ENCODE results near the gene LMTK2. TPM values are rescaled to one million over a fixed set of nuclear protein-coding genes. Genes with fewer than 3 reads are reported as not detected.

The LMTK2 gene
- total RNA-seq, 1 donor from 2014 or later: 10.6 TPM

DNA sequence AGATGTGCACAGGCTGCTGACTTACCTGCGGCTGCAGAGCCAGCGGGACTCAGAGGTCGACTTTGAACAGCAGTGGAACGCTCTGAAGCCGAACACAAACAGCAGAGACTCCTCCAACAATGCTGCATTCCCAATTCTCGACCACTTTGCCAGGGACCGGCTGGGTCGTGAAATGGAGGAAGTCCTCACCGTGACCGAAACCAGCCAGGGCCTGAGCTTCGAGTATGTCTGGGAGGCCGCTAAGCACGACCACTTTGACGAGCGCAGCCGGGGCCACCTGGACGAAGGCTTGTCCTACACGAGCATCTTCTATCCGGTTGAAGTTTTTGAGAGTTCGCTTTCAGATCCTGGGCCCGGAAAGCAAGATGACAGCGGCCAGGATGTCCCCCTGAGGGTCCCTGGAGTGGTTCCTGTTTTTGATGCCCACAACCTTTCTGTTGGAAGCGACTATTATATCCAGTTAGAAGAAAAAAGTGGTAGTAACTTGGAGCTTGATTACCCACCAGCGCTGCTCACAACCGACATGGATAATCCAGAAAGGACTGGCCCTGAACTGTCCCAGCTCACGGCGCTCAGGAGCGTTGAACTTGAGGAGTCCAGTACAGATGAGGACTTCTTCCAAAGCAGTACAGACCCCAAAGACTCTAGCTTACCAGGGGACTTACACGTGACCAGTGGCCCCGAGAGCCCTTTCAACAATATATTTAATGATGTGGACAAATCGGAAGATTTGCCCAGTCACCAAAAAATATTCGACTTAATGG lies 85.2 kb downstream of the LMTK2 start:
- H3K4me3 ChIP-seq (ENCODE audit: low read depth, low read length): no peak overlapping the region
- no peak for DNase-seq (ENCODE audit: low read depth)
- no peak for TF ChIP-seq CTCF (conservative IDR thresholded peaks at IDR 0.05; ENCODE audit: low read depth, low read length)

- H3K4me3 ChIP-seq (ENCODE audit: low read depth, low read length): no peak overlapping the region
- no peak for TF ChIP-seq CTCF (conservative IDR thresholded peaks at IDR 0.05; ENCODE audit: low read depth, low read length)
- DNase-seq (ENCODE audit: low read depth): no peak
These were observed 86.3 kb downstream of the LMTK2 start for GRCh38 chr7:98192781-98193457.

DNA sequence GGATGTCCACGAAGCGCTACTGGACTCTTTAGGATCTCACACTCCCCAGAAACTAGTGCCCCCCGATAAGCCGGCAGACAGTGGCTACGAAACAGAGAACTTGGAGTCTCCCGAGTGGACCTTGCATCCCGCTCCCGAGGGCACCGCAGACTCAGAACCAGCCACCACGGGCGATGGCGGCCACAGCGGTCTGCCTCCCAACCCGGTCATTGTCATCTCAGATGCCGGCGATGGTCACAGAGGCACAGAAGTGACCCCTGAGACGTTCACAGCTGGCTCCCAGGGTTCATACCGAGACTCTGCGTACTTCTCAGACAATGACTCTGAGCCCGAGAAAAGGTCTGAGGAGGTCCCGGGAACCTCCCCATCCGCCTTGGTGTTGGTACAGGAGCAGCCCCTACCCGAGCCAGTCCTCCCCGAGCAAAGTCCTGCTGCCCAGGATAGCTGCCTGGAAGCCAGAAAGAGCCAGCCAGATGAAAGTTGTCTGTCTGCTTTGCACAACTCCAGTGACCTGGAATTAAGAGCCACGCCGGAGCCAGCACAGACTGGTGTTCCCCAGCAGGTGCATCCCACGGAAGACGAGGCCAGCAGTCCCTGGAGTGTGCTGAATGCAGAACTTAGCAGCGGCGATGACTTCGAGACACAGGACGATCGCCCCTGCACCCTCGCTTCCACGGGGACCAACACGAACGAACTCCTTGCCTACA lies 87.0 kb downstream of the LMTK2 start:
- H3K4me3 ChIP-seq (ENCODE audit: low read depth, low read length): no peak overlapping the region
- TF ChIP-seq CTCF (conservative IDR thresholded peaks at IDR 0.05; ENCODE audit: low read depth, low read length): no peak
- DNase-seq (ENCODE audit: low read depth): no peak

DNA sequence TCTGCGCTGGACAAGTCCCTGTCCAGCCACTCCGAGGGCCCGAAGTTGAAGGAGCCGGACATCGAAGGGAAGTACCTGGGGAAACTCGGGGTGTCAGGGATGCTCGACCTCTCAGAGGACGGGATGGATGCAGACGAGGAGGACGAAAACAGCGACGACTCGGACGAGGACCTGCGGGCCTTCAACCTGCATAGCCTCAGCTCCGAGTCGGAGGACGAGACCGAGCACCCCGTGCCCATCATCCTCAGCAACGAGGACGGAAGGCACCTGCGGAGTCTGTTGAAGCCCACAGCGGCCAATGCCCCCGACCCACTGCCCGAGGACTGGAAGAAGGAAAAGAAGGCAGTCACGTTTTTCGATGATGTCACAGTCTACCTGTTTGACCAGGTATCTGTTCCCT lies 87.5 kb downstream of the LMTK2 start:
- TF ChIP-seq CTCF (conservative IDR thresholded peaks at IDR 0.05; ENCODE audit: low read depth, low read length): no peak
- DNase-seq (ENCODE audit: low read depth): no peak
- no peak overlapping the region for H3K4me3 ChIP-seq (ENCODE audit: low read depth, low read length)

- DNase-seq (ENCODE audit: low read depth): no peak
- no peak overlapping the region for H3K4me3 ChIP-seq (ENCODE audit: low read depth, low read length)
- TF ChIP-seq CTCF (conservative IDR thresholded peaks at IDR 0.05; ENCODE audit: low read depth, low read length): no peak
These were observed 88.2 kb downstream of the LMTK2 start for GRCh38 chr7:98194672-98195457.

DNA sequence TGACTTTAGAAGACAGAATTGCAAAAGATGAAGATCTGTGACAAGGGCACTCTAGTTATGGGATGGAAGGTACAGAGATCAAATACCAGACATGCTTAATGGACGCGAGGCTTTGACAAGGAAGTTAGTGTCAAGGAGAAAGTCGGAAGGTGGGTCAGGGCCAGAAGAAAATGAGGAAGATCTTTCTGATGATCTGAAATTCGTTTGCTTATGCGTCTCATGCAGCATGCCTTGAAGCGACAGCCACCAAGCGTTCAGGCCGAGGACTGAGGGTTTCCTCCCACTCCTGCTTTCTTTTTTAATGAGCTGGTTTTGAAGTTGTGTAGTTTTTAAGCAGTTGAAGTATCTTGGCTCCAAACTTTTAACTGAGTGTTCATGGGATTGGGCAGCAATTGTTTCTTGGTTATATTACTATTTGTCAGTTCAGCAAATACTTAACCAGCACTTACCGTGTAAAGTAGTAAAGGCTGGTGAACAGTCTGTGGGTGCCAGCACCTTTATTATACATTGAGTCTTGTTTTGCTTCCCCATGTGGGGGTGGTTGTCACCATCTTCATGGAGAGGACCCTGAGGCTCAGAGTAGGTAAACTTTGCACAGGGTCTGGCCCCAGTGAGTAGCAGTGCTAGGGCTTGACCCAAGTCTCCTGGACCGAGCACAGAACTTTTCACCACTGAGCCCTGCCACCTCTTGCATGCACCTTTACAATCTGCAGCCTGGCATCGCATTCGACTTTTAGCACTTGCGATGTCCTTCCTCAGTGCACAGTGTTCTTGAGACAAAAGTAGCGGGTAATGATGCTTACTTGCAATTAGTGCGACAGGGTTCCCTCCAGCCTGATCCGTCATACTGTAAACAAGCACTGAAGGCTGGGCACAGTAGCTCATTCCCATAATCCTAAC lies 90.3 kb downstream of the LMTK2 start:
- no peak for DNase-seq (ENCODE audit: low read depth)
- TF ChIP-seq CTCF (conservative IDR thresholded peaks at IDR 0.05; ENCODE audit: low read depth, low read length): no peak
- no peak overlapping the region for H3K4me3 ChIP-seq (ENCODE audit: low read depth, low read length)

Data from epithelial cell of proximal tubule (primary cell).